GM12872 (cell line): Measurements from ENCODE around the gene PEX26.

Source experiments
- TF ChIP-seq, protein P1 (sequence below): IDR thresholded peaks from 3 replicates; pipeline ENCODE4 v1.5.1; 2011; ENCODE audit warnings: low read depth, mild to moderate bottlenecking, low read length, moderate library complexity; ENCODE audit not compliant: insufficient read depth

The PEX26 gene

DNA sequence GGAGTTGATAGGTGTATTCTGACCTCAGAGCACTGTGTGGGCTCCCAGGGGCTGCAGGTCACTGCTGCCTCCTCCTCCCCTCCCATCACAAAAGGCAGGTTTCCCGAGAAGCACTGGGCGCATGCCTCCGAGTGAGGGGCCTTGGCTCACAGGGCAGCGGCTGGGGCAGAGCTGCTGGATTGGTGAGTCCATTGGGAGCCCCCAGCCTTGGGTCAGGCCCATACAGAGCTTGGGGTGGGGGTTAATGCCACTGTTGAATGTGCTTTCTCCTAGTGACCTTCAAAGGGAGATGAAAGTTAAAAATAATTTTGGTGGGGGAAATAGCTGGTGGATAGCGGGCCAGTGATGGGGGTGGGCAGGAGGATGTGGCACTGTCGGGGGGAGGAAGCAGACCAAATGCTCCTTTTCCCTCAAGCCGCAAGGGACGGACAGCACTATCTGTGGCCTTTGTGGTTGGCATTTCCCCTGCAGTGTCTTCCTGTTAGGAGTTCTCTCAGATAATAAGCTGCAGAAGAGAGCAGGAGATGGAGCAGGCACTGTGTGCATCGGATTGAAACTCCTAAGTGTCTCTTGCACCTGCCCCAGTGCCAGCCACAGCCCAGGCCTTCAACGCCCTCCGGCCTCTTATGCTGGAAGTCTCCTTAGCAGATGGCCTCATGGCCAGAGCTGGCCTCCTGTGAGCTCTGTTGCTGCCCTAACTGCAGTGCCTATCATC is 36.0 kb downstream of the PEX26 start:
- TF ChIP-seq, protein P1, sequence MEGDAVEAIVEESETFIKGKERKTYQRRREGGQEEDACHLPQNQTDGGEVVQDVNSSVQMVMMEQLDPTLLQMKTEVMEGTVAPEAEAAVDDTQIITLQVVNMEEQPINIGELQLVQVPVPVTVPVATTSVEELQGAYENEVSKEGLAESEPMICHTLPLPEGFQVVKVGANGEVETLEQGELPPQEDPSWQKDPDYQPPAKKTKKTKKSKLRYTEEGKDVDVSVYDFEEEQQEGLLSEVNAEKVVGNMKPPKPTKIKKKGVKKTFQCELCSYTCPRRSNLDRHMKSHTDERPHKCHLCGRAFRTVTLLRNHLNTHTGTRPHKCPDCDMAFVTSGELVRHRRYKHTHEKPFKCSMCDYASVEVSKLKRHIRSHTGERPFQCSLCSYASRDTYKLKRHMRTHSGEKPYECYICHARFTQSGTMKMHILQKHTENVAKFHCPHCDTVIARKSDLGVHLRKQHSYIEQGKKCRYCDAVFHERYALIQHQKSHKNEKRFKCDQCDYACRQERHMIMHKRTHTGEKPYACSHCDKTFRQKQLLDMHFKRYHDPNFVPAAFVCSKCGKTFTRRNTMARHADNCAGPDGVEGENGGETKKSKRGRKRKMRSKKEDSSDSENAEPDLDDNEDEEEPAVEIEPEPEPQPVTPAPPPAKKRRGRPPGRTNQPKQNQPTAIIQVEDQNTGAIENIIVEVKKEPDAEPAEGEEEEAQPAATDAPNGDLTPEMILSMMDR, result no peak

DNA sequence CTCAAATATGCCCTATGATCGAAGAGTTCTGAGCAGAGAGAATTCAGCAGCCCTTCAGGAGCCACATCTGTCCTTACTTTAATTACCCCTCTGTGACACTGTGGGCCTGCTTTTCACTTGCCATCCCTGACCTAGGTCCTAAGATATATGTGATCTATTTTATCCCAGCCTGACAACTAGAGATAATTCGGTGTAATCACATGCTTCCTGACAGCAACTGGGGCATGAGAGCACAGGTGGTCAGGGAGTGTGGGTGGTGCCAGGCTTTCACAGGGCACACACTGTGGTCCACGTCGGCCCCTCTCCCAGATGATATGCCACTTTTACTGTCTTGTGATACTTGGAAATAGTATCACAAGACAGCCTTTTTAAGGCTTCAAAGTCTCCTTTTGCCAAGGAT is 36.7 kb downstream of the PEX26 start:
- TF ChIP-seq, protein P1, result no peak

DNA sequence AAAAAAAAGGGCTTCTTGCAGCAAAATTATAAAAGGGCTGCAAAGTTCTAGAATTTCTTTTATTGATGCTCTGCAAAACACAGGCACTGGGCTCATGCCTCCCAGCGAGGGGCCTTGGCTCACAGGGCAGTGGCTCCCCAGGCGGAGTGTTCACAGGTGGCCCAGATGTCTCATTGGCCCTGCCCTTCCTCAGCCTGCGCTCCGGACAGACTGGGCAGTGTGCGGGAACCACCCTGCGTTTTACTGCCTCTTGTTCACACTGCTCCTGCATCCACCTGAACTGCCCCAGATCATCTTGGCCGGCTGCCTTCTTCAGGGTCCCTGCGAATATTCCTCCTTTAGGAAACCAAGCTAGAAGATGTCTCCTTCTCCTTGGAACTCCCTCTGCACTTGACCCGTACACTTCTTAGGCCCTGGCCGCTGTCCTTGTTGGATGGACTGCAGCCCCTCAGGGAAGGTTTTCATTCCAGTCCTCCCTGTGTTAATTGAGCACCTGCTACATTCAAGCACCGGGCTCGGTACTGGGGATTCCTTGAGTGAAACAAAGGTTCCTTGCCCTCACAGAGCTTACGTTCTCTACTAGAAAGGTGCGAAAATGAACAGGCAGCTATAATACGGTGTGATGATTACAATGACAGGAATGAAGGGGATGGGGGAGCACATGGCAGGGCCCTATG is 37.3 kb downstream of the PEX26 start:
- TF ChIP-seq, protein P1, result no peak

DNA sequence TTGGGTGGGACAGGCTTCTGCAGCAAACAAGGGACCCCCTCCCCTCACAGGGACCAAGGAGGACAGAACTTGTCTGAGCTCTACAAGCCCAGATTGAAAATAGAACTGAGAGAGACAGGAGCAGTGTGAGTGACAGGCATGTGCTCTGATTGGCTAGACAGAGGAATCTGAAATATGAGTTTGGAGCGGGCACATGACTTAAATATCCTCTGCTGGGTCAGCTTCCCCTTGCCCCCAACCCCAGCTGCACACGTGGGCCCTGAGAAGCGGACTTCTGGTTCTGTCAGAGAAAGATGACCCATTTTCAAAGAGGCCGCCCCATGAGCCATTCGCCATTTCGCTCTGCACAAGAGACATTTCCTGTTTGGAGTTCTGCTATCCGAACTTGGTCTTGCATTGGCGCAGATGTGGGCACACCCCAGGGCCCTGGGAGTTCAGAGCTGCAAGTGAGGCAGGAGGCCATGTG is 38.1 kb downstream of the PEX26 start:
- TF ChIP-seq, protein P1, result no peak

DNA sequence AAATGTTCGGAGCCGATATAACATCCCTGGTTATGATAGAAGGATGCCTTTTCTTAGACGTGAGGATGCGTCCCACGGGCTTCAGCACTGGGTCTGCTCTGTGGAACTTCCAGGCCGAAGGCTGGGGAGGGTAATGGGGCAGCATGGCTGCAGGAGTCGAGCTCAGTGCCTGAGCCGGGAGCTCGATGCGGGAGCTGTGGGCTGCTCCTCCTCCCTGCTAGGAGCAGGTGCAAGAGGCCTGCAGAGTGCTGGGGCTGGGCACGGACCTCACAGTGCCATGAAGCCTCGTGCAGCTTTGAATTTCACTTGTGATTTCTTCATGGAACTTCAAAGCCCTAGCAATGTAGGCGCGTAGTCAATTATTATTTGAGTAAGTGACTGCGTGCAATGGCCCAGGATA is 38.8 kb downstream of the PEX26 start:
- TF ChIP-seq, protein P1, result no peak

DNA sequence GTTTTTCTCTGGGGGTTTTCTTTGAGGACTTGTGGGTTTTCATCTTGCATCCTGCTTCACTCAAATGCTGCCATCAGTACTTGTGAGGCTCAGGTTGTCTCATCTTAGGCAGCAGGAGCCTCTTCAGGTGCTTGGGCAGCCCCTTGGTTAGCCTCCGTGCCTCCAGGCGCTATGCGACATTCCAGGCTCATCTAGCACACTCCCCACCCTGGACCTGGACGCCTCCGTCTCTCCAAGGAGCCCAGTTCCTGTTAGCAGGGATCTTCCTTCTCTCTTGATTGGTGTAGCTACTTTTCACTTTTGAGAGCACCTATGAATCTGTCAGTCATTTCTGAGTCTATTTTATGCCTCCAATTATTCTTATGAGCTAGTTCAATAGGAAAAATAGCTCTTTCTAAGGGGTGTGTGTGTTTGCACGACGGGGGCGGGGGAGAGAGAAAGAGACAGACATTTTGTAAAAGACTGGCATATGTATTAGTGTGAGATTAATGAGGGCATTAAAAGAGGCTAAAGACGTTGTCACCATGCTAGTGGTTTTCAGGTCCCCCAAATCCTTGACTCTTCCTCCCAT is 40.6 kb downstream of the PEX26 start:
- TF ChIP-seq, protein P1, result no peak

DNA sequence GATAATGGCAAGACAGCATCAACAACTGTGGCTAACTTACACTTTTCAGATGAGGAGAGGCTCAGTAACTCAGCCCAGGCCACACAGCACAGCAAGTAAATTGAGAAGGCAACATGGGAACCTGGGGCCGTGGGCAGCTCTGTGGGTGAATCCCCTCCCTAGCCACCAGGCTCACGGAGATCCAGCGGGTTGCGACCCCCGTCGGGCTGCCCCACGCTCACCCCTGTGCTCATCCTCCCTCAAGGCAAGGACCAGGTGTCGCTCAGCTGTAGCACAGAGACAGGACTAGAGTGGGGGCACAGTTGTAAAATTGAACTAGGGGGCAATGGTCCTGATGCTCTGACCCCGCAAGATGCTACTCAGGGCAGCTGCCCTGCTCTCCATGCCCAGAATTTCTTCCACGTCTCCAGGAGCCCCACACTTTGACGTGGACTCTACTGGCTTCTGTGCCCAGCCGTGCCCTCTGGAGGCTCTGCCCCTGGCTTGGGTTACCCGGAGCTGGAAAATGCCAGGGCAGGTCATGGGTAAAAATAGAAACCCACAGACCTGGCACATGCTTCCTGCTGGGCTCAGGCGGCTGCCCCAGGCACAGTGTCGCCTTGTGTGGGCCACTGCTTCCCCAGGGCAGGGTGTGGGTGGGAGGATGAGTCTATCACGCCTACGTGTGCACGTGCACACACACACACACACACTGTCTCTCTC is 41.8 kb downstream of the PEX26 start:
- TF ChIP-seq, protein P1, result no peak
